HepG2 (cell line): ENCODE results near the gene TNS1. TPM values are rescaled to one million over a fixed set of nuclear protein-coding genes. Genes with fewer than 3 reads are reported as not detected.
A peak's percentile ranks its signal among the peaks of the same experiment; 100 is the strongest.

Experiments used
- CBFB ChIP-seq: sonication (generic); formaldehyde crosslinking; IDR thresholded peaks from 2 replicates; pipeline ENCODE4 v1.4.0; 2020; ENCODE audit warnings: missing genetic modification reagents
- FIP1L1 ChIP-seq: fragments of 200-400 bp; formaldehyde crosslinking; IDR thresholded peaks from 2 replicates; pipeline ENCODE4 v1.6.1; 2018; ENCODE audit warnings: low read depth, mild to moderate bottlenecking, low read length, moderate library complexity, borderline replicate concordance; ENCODE audit not compliant: insufficient read depth
- GLI4 ChIP-seq: sonication (generic); formaldehyde crosslinking; IDR thresholded peaks from 2 replicates; pipeline ENCODE4 v1.5.1; 2020; ENCODE audit warnings: missing genetic modification reagents, mild to moderate bottlenecking, moderate library complexity, borderline replicate concordance
- HOXA3 ChIP-seq: sonication (generic); formaldehyde crosslinking; IDR thresholded peaks from 2 replicates; pipeline ENCODE4 v1.5.0; 2020; ENCODE audit warnings: missing genetic modification reagents
- KAT2B ChIP-seq: fragments of 150-350 bp; IDR thresholded peaks from 2 replicates; pipeline ENCODE4 v1.6.1; 2014; ENCODE audit warnings: low read depth, low read length, borderline replicate concordance
- KDM4B ChIP-seq: sonication (generic); formaldehyde crosslinking; IDR thresholded peaks from 2 replicates; pipeline ENCODE4 v1.4.0; 2020; ENCODE audit warnings: missing genetic modification reagents
- REXO4 ChIP-seq: sonication (generic); formaldehyde crosslinking; IDR thresholded peaks from 2 replicates; pipeline ENCODE4 v1.8.0; 2022; ENCODE audit warnings: missing genetic modification reagents, mild to moderate bottlenecking, borderline replicate concordance
- SP5 ChIP-seq: IDR thresholded peaks from 2 replicates; pipeline ENCODE4 v1.6.1; 2016; ENCODE audit warnings: low read depth, borderline replicate concordance
- TARDBP ChIP-seq: sonication (generic); formaldehyde crosslinking; IDR thresholded peaks from 2 replicates; pipeline ENCODE4 v1.8.0; 2022; ENCODE audit warnings: mild to moderate bottlenecking, missing genetic modification reagents
- YY1 ChIP-seq: IDR thresholded peaks from 2 replicates; pipeline ENCODE4 v1.6.1; 2011; ENCODE audit warnings: low read length, low read depth, moderate library complexity, mild to moderate bottlenecking; ENCODE audit not compliant: insufficient read depth, insufficient replicate concordance
- ZBTB2 ChIP-seq: sonication (generic); formaldehyde crosslinking; IDR thresholded peaks from 2 replicates; pipeline ENCODE4 v1.8.0; 2022; ENCODE audit warnings: low read depth, missing genetic modification reagents
- ZBTB46 ChIP-seq: sonication (generic); formaldehyde crosslinking; IDR thresholded peaks from 2 replicates; pipeline ENCODE4 v1.4.0; 2020; ENCODE audit warnings: mild to moderate bottlenecking, missing genetic modification reagents, borderline replicate concordance
- ZFX ChIP-seq: sonication (generic); formaldehyde crosslinking; IDR thresholded peaks from 2 replicates; pipeline ENCODE4 v1.4.0; 2020; ENCODE audit warnings: mild to moderate bottlenecking, low read depth, missing genetic modification reagents, moderate library complexity
- ZKSCAN1 ChIP-seq: fragments of 150-350 bp; IDR thresholded peaks from 2 replicates; pipeline ENCODE4 v1.6.1; 2014; ENCODE audit warnings: low read length
- ZNF3 ChIP-seq: IDR thresholded peaks from 2 replicates; pipeline ENCODE4 v1.7.0; 2017; ENCODE audit warnings: inconsistent platforms
- ZNF546 ChIP-seq: sonication (generic); formaldehyde crosslinking; conservative IDR thresholded peaks from 2 replicates; pipeline ENCODE4 v1.8.1; 2023; ENCODE audit warnings: mild to moderate bottlenecking, missing genetic modification reagents
- ZNF552 ChIP-seq: sonication (generic); formaldehyde crosslinking; IDR thresholded peaks from 2 replicates; pipeline ENCODE4 v1.9.0; 2022; ENCODE audit warnings: missing genetic modification reagents, mild to moderate bottlenecking, borderline replicate concordance
- ZNF644 ChIP-seq: IDR thresholded peaks from 2 replicates; pipeline ENCODE4 v1.6.1; 2016; ENCODE audit warnings: low read depth
- ZNF788 ChIP-seq: sonication (generic); formaldehyde crosslinking; IDR thresholded peaks from 2 replicates; pipeline ENCODE4 v1.5.0; 2020; ENCODE audit warnings: mild to moderate bottlenecking, missing genetic modification reagents, borderline replicate concordance
- ZSCAN29 ChIP-seq: sonication (generic); formaldehyde crosslinking; conservative IDR thresholded peaks from 2 replicates; pipeline ENCODE4 v1.4.0; 2020; ENCODE audit warnings: mild to moderate bottlenecking, missing genetic modification reagents
- polyA plus RNA-seq, 8 experiments: library from polyadenylated mRNA; depleted of rRNA in 3 of 8; stranded (reverse) in 7 of 8; unstranded in 1 of 8; fragments of >200 nt; fragmentation: Illumina TruSeq in 4 of 8; extraction: Trizol in 4 of 8; gene quantifications; 2 replicates each; pipeline versions ENCODE4 v1.2.1 to v1.2.3, GENCODE V29; 2011 to 2016; ENCODE audit warnings: low read depth in 4 of 8, missing spikeins in 1 of 8, mixed read lengths in 1 of 8; ENCODE audit not compliant: insufficient read depth in 1 of 8
- total RNA-seq, 5 experiments: library from RNA; depleted of rRNA; stranded (reverse); fragments of >200 nt; fragmentation: Illumina TruSeq; extraction: Trizol; gene quantifications; 2 replicates each; pipeline ENCODE4 v1.2.3, GENCODE V29; 2016; ENCODE audit warnings: low read depth in 1 of 5
- TF ChIP-seq, protein P1 (sequence below): sonication (generic); formaldehyde crosslinking; IDR thresholded peaks from 2 replicates; pipeline ENCODE4 v1.4.0; 2020; ENCODE audit warnings: mild to moderate bottlenecking, missing genetic modification reagents
- TF ChIP-seq, protein P2 (sequence below): sonication (generic); formaldehyde crosslinking; IDR thresholded peaks from 2 replicates; pipeline ENCODE4 v1.8.1; 2023; ENCODE audit warnings: mild to moderate bottlenecking, missing genetic modification reagents

The TNS1 gene
- total and polyA plus RNA-seq, 2 of the 13 experiments (the other 11 are each of a cell fraction or from before 2014, with no cell fraction given), result 1.9 to 118 TPM

DNA sequence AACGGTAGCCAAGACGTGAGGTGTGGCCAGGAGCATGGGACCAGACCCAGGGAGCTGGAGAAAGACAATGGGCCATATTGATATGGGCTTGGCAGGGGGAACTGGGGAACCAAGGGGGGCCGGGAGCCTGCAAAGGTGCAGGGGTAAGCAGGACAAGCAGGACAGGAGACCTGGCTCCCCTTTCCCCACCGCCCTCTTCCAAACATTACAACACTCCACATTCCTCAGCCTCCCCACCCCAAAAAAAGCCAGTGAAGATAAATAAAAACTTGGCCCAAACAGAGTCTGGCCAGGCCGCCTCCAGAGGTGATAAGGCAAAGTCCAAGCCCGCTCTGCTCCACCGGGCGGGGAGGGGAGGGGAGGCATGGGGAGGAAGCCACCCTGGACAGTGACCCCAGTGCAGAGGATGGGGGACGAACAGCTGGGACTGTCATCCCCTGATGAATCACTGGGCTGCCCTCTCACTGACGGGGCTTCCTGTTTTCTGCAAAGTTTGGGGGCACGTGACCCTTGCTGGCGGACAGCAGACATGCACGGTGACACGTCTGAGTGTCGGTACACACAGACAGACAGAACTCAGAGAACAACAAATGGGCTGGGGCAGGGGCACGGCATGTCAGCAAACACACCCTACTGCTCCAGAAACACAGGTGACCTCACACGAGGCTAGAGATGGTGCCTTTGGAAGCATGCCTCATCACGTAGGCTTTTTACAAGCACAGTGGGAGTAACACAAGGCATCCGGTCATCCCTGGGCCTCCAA lies 100.2 kb downstream of the TNS1 start (continued):
- TF ChIP-seq ZNF552 (CRISPR knock-in tag) (peak; percentile 20; the same call in 1 of the 2 replicates), YY1 (peak; percentile 70), ZNF546 (CRISPR knock-in tag) (peak; percentile 54; the same call in 1 of the 2 replicates), TARDBP (CRISPR knock-in tag) (peak; percentile 99), SP5 (CRISPR knock-in tag) (peak; percentile 95), ZNF644 (CRISPR knock-in tag) (peak; percentile 88), CBFB (CRISPR knock-in tag) (peak; percentile 83), ZNF788 (peak; percentile 99), HOXA3 (CRISPR knock-in tag) (peak; percentile 98), GLI4 (CRISPR knock-in tag) (0 out of 2 replicates have a peak, but pooled peaks have one; percentile 17), FIP1L1 (no peak), ZBTB46 (CRISPR knock-in tag) (peak; percentile 97), REXO4 (CRISPR knock-in tag) (no peak), ZKSCAN1 (peak; percentile 30; the same call in 1 of the 2 replicates), KDM4B (peak; percentile 48; the same call in 1 of the 2 replicates), ZFX (peak; percentile 79; the same call in 1 of the 2 replicates), ZBTB2 (CRISPR knock-in tag) (peak; percentile 81), ZSCAN29 (CRISPR knock-in tag) (peak; percentile 98), ZNF3 (CRISPR knock-in tag) (no peak), KAT2B (no peak)
- TF ChIP-seq, protein P1, sequence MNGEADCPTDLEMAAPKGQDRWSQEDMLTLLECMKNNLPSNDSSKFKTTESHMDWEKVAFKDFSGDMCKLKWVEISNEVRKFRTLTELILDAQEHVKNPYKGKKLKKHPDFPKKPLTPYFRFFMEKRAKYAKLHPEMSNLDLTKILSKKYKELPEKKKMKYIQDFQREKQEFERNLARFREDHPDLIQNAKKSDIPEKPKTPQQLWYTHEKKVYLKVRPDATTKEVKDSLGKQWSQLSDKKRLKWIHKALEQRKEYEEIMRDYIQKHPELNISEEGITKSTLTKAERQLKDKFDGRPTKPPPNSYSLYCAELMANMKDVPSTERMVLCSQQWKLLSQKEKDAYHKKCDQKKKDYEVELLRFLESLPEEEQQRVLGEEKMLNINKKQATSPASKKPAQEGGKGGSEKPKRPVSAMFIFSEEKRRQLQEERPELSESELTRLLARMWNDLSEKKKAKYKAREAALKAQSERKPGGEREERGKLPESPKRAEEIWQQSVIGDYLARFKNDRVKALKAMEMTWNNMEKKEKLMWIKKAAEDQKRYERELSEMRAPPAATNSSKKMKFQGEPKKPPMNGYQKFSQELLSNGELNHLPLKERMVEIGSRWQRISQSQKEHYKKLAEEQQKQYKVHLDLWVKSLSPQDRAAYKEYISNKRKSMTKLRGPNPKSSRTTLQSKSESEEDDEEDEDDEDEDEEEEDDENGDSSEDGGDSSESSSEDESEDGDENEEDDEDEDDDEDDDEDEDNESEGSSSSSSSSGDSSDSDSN, result peak; percentile 84
- TF ChIP-seq, protein P2, sequence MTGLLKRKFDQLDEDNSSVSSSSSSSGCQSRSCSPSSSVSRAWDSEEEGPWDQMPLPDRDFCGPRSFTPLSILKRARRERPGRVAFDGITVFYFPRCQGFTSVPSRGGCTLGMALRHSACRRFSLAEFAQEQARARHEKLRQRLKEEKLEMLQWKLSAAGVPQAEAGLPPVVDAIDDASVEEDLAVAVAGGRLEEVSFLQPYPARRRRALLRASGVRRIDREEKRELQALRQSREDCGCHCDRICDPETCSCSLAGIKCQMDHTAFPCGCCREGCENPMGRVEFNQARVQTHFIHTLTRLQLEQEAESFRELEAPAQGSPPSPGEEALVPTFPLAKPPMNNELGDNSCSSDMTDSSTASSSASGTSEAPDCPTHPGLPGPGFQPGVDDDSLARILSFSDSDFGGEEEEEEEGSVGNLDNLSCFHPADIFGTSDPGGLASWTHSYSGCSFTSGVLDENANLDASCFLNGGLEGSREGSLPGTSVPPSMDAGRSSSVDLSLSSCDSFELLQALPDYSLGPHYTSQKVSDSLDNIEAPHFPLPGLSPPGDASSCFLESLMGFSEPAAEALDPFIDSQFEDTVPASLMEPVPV, result peak; percentile 90; the same call in 1 of the 2 replicates
